ENCODE measurements around the gene GDPD3.

DNA sequence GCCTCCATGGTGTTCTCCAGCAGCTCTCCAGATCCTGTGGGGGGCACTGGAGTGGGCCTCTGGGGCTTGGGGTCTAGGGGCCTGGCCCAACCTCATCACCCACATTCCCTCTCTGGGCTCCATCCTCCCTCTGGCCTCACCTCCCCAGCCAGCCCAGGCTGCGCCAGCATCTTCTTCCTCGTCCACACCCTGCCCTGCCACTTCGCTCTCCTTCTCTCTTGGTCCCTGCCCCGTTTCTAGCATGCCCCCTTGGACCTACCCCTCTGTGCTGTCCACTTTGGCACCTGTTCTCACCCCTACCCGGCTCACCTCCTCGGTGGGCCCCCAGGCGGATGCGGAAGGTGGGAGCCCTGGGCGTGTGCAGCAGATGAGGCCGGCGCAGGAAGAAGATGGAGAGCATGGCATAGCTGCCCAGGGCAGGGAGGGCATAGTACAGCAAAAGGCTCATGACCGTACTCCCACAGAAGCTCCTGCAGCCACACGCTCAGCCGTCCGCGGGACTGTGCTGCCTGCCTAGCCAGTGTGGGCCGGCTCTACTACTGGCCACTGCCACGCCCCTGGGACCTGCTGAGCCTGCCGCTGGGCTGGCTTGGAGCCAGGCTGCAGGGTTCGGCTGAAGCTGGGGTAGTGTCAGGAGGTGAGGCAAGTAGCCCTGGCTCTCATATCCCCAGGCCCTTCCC, at the start of gene GDPD3:
- no peak for TF ChIP-seq POLR2A (IDR thresholded peaks at IDR 0.05; ENCODE audit: low read depth, low read length)
- no peak for TF ChIP-seq POLR2AphosphoS5 (IDR thresholded peaks at IDR 0.05; ENCODE audit: low read depth, low read length)
- TF ChIP-seq TAF1 (IDR thresholded peaks at IDR 0.05; ENCODE audit: borderline replicate concordance, low read depth, low read length): no peak

Data from GM12892 (cell line).